22Rv1 (cell line): ENCODE results near the gene MMS19.

ENCODE experiments used
- ZFX ChIP-seq: fragments of 450-650 bp; IDR thresholded peaks from 2 replicates; pipeline ENCODE4 v1.6.1; 2017; ENCODE audit warnings: antibody characterized with exemption, borderline replicate concordance
- TF ChIP-seq, protein P1 (sequence below): fragments of 450-650 bp; IDR thresholded peaks from 2 replicates; pipeline ENCODE4 v1.5.1; 2017; ENCODE audit warnings: mild to moderate bottlenecking

DNA sequence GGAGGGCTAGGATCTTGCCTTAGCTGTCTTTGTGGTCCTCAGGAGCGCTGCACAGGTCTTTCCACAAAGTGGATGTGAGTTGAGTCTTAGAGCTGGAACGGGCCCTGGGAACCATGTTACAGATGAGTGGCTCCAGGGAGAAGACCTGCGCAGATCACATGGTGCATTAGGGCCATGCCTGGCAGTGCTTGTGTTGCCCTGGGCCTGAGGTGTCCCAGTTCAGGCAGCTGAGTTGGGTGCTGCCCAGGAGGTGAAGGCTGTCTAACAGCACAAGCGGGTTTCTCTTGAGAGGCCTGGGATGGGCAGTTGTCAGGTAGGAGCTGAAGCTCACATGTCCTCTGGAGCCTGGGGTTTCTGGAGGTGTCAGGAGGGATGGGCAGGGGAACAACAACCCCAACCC is 40.6 kb upstream of the MMS19 start:
- TF ChIP-seq, protein P1, sequence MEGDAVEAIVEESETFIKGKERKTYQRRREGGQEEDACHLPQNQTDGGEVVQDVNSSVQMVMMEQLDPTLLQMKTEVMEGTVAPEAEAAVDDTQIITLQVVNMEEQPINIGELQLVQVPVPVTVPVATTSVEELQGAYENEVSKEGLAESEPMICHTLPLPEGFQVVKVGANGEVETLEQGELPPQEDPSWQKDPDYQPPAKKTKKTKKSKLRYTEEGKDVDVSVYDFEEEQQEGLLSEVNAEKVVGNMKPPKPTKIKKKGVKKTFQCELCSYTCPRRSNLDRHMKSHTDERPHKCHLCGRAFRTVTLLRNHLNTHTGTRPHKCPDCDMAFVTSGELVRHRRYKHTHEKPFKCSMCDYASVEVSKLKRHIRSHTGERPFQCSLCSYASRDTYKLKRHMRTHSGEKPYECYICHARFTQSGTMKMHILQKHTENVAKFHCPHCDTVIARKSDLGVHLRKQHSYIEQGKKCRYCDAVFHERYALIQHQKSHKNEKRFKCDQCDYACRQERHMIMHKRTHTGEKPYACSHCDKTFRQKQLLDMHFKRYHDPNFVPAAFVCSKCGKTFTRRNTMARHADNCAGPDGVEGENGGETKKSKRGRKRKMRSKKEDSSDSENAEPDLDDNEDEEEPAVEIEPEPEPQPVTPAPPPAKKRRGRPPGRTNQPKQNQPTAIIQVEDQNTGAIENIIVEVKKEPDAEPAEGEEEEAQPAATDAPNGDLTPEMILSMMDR: no peak
- TF ChIP-seq ZFX: no peak
